ENCODE measurements around the gene SMIM1. TPM values are rescaled to one million over a fixed set of nuclear protein-coding genes. Genes with fewer than 3 reads are reported as not detected.
"Not testable (repeated sequence)": the region's sequence is repeated elsewhere in the genome, so short reads cannot be mapped to it uniquely, and the experiment has no call there.

The SMIM1 gene
- total RNA-seq, 2 donors from 2014 or later: 1.5 to 2.8 TPM

GRCh38 chr1:3803905-3804626, 31.5 kb downstream of the SMIM1 start:
- Mint-ChIP-seq H3K36me3 (ENCODE audit: low read depth) (no peaks in the 10 kb centered on the region), H3K27me3 (peaks cover 8% of the 10 kb centered on the region), H3K27ac (peak overlapping the region; percentile 81), H3K4me1 (peaks cover 6% of the 10 kb centered on the region), H3K4me3 (peak overlapping the region; percentile 45), H3K9me3 (no peaks in the 10 kb centered on the region)
- ATAC-seq (replicated peaks): no peak

GRCh38 chr1:3804627-3804944, 32.0 kb downstream of the SMIM1 start:
- not testable (repeated sequence) for ATAC-seq (replicated peaks); H3K4me1 Mint-ChIP-seq; H3K9me3 Mint-ChIP-seq; H3K27me3 Mint-ChIP-seq; H3K36me3 Mint-ChIP-seq (ENCODE audit: low read depth)
- Mint-ChIP-seq H3K4me3 (peak overlapping the region; percentile 45), H3K27ac (peak overlapping the region; percentile 81)

- Mint-ChIP-seq H3K36me3 (ENCODE audit: low read depth) (no peaks in the 10 kb centered on the region), H3K27ac (no peak overlapping the region), H3K9me3 (no peaks in the 10 kb centered on the region), H3K4me1 (peaks cover 6% of the 10 kb centered on the region), H3K4me3 (no peak overlapping the region), H3K27me3 (peaks cover 8% of the 10 kb centered on the region)
- ATAC-seq (replicated peaks): no peak
Observed at GRCh38 chr1:3805038-3805437, 32.5 kb downstream of the SMIM1 start.

GRCh38 chr1:3807769-3808168, 35.2 kb downstream of the SMIM1 start:
- Mint-ChIP-seq H3K4me3 (no peak overlapping the region), H3K27me3 (peaks cover 8% of the 10 kb centered on the region), H3K9me3 (no peaks in the 10 kb centered on the region), H3K4me1 (no peaks in the 10 kb centered on the region), H3K36me3 (ENCODE audit: low read depth) (no peaks in the 10 kb centered on the region), H3K27ac (no peak overlapping the region)
- ATAC-seq (replicated peaks): no peak

GRCh38 chr1:3809680-3810079, 37.1 kb downstream of the SMIM1 start:
- Mint-ChIP-seq H3K4me1 (no peaks in the 10 kb centered on the region), H3K36me3 (ENCODE audit: low read depth) (peaks cover 2% of the 10 kb centered on the region), H3K4me3 (no peak overlapping the region), H3K27me3 (no peaks in the 10 kb centered on the region), H3K9me3 (no peaks in the 10 kb centered on the region), H3K27ac (no peak overlapping the region)
- ATAC-seq (replicated peaks): no peak

GRCh38 chr1:3810149-3810761, 37.7 kb downstream of the SMIM1 start:
- not testable (repeated sequence) for ATAC-seq (replicated peaks); H3K4me3 Mint-ChIP-seq; H3K36me3 Mint-ChIP-seq (ENCODE audit: low read depth); H3K27me3 Mint-ChIP-seq; H3K27ac Mint-ChIP-seq; H3K9me3 Mint-ChIP-seq; H3K4me1 Mint-ChIP-seq

GRCh38 chr1:3811595-3811911, 39.0 kb downstream of the SMIM1 start:
- H3K36me3 Mint-ChIP-seq (ENCODE audit: low read depth): peaks cover 16% of the 10 kb centered on the region
- H3K27ac Mint-ChIP-seq: no peak overlapping the region
- H3K4me3 Mint-ChIP-seq: no peak overlapping the region
- peak; percentile 23 for ATAC-seq (replicated peaks)
- H3K27me3 Mint-ChIP-seq: no peaks in the 10 kb centered on the region
- H3K9me3 Mint-ChIP-seq: no peaks in the 10 kb centered on the region
- no peaks in the 10 kb centered on the region for H3K4me1 Mint-ChIP-seq

- Mint-ChIP-seq H3K27ac (no peak overlapping the region), H3K27me3 (no peaks in the 10 kb centered on the region), H3K36me3 (ENCODE audit: low read depth) (peaks cover 20% of the 10 kb centered on the region), H3K9me3 (no peaks in the 10 kb centered on the region), H3K4me1 (no peaks in the 10 kb centered on the region), H3K4me3 (no peak overlapping the region)
- no peak for ATAC-seq (replicated peaks)
Observed at GRCh38 chr1:3814065-3814464, 41.5 kb downstream of the SMIM1 start.

- no peaks in the 10 kb centered on the region for H3K4me1 Mint-ChIP-seq
- H3K27me3 Mint-ChIP-seq: no peaks in the 10 kb centered on the region
- no peaks in the 10 kb centered on the region for H3K9me3 Mint-ChIP-seq
- peaks cover 29% of the 10 kb centered on the region for H3K36me3 Mint-ChIP-seq (ENCODE audit: low read depth)
- H3K4me3 Mint-ChIP-seq: no peak overlapping the region
- H3K27ac Mint-ChIP-seq: no peak overlapping the region
- no peak for ATAC-seq (replicated peaks)
Observed at GRCh38 chr1:3814771-3815561, 42.4 kb downstream of the SMIM1 start.

GRCh38 chr1:3816331-3817137, 44.0 kb downstream of the SMIM1 start:
- Mint-ChIP-seq H3K36me3 (ENCODE audit: low read depth) (peaks cover 37% of the 10 kb centered on the region), H3K4me1 (no peaks in the 10 kb centered on the region), H3K9me3 (no peaks in the 10 kb centered on the region), H3K27ac (no peak overlapping the region), H3K4me3 (no peak overlapping the region), H3K27me3 (no peaks in the 10 kb centered on the region)
- no peak for ATAC-seq (replicated peaks)

- no peak overlapping the region for H3K27ac Mint-ChIP-seq
- ATAC-seq (replicated peaks): no peak
- no peaks in the 10 kb centered on the region for H3K27me3 Mint-ChIP-seq
- no peaks in the 10 kb centered on the region for H3K4me1 Mint-ChIP-seq
- no peaks in the 10 kb centered on the region for H3K9me3 Mint-ChIP-seq
- no peak overlapping the region for H3K4me3 Mint-ChIP-seq
- H3K36me3 Mint-ChIP-seq (ENCODE audit: low read depth): peaks cover 37% of the 10 kb centered on the region
Observed at GRCh38 chr1:3817138-3817740, 44.7 kb downstream of the SMIM1 start.

- Mint-ChIP-seq H3K4me1 (no peaks in the 10 kb centered on the region), H3K27ac (no peak overlapping the region), H3K9me3 (no peaks in the 10 kb centered on the region), H3K27me3 (no peaks in the 10 kb centered on the region), H3K36me3 (ENCODE audit: low read depth) (peaks cover 37% of the 10 kb centered on the region), H3K4me3 (no peak overlapping the region)
- no peak for ATAC-seq (replicated peaks)
Observed at GRCh38 chr1:3817821-3818597, 45.5 kb downstream of the SMIM1 start.

GRCh38 chr1:3819771-3820200, 47.2 kb downstream of the SMIM1 start:
- H3K27me3 Mint-ChIP-seq: no peaks in the 10 kb centered on the region

More at GRCh38 chr1:3819771-3820200, 47.2 kb downstream of the SMIM1 start:
- Mint-ChIP-seq H3K4me3 (no peak overlapping the region), H3K4me1 (no peaks in the 10 kb centered on the region), H3K27ac (no peak overlapping the region), H3K9me3 (no peaks in the 10 kb centered on the region), H3K36me3 (ENCODE audit: low read depth) (peaks cover 52% of the 10 kb centered on the region)
- no peak for ATAC-seq (replicated peaks)

All from activated T-helper 17 cell treated with anti-CD3 and anti-CD28 coated beads, Interleukin-2, amount 50 U/mL, for 72 hours (primary cell).